LNCaP clone FGC (cell line): ENCODE measurements around the gene TRPM3.

ENCODE experiments used
- DNase-seq: peaks from one replicate; pipeline ENCODE4 v3.0.0-alpha.2; 2011; ENCODE audit warnings: low read depth
- H3K4me3 ChIP-seq: 2 replicates; pipeline ENCODE4 v1.5.1; 2011; ENCODE audit warnings: mild to moderate bottlenecking, low read depth, low read length, control low read depth
- TF ChIP-seq, protein P1 (sequence below): IDR thresholded peaks from 2 replicates; pipeline ENCODE4 v1.5.1; 2012; ENCODE audit warnings: mild to moderate bottlenecking; ENCODE audit not compliant: control insufficient read depth, insufficient read depth; ENCODE audit errors: extremely low read depth

TRPM3 gene

DNA sequence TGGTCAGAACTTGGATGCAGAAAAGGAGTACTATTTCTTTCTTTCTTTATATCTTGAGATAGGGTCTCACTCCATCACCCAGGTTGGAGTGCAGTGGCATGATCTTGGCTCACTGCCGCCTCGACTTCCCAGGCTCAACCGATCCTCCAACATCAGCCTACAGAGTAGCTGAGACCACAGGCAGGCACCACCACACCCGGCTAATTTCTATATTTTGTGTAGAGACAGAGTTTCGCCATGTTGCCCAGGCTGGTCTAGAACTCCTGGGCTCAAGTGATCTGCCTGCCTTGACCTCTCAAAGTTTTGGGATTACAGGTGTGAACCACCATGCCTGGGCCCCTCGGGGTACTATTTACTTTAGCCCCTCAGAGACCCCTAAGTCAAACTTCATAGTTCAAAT, 323.4 kb downstream of the TRPM3 start:
- TF ChIP-seq, protein P1, sequence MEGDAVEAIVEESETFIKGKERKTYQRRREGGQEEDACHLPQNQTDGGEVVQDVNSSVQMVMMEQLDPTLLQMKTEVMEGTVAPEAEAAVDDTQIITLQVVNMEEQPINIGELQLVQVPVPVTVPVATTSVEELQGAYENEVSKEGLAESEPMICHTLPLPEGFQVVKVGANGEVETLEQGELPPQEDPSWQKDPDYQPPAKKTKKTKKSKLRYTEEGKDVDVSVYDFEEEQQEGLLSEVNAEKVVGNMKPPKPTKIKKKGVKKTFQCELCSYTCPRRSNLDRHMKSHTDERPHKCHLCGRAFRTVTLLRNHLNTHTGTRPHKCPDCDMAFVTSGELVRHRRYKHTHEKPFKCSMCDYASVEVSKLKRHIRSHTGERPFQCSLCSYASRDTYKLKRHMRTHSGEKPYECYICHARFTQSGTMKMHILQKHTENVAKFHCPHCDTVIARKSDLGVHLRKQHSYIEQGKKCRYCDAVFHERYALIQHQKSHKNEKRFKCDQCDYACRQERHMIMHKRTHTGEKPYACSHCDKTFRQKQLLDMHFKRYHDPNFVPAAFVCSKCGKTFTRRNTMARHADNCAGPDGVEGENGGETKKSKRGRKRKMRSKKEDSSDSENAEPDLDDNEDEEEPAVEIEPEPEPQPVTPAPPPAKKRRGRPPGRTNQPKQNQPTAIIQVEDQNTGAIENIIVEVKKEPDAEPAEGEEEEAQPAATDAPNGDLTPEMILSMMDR: no peak
- DNase-seq: no peak
- no peak overlapping the region for H3K4me3 ChIP-seq

DNA sequence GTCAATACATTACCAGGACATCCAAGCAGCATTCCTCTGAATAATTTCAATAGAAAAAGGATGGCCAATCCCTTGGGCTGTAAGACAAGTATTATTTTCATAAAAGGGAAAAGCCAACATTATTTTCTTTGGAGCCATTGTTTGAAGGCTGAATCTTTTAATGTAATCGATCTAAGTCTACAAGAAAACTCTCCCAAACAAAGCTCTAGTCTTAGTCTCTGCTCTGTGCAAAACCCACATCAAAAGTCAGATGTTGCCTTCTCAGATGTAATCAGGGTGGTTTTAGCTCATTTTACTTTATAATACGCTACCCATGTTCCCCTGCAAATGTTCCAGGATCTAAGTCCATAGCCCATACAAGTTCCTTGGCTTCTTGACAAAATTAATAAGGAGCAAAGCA, 325.6 kb downstream of the TRPM3 start:
- DNase-seq: no peak
- no peak overlapping the region for H3K4me3 ChIP-seq
- TF ChIP-seq, protein P1: no peak

DNA sequence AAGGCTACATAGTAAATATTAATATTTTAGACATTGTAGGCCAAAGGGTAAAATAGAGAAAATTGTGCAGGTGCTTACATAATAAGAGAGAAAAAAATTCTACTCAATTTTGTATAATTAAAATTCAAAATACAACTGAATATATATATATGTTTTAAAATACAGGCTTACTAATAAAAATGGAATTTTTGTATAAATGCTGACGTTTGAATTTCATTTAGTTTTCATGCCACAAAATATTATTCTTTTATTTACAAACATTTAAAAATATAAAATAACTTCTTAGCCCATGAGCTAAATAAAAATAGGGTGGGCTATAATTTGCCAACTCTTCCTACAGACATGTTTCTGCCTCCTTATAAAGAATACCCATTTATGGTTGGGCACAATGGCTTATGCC, 328.6 kb downstream of the TRPM3 start:
- DNase-seq: no peak
- no peak overlapping the region for H3K4me3 ChIP-seq
- TF ChIP-seq, protein P1: no peak

DNA sequence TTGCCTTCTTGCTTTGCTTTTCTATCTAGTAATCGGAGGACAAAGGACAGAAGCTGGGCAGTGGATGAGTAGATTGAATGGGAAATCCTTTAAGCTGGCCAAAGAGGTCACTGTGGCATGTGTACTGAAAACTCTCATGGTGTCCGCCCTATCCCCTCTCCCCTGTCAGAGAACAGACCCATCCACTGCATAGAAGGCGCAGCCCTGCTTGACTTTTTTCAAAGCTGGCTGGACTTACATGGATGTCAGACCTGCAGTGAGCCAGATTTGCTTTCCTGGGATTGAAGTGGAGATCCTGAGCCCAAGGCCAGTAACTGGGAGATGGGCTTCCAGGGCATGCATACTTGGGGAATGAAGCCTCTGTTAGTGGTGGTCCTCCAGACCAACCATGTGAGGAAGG, 329.5 kb downstream of the TRPM3 start:
- no peak overlapping the region for H3K4me3 ChIP-seq
- no peak for DNase-seq
- TF ChIP-seq, protein P1: no peak

DNA sequence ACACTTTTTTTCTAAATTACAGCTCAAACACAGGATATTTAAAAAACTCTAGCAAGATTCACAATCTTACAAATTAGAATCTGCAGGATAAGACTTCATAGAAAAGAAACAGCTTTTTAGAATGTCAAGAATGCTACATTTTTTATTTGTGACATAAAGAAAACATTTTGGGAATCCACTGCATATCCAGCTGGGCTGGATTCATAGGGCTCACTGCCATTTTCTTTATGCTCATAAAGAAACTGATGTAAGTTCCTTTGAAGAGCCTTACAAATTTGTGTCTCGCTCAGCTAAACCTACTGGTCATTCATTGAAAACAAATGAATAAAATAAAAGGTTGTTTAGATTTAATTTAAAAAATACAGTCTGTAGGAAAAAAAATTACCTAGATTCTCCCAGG, 332.3 kb downstream of the TRPM3 start:
- TF ChIP-seq, protein P1: no peak
- no peak for DNase-seq
- no peak overlapping the region for H3K4me3 ChIP-seq

DNA sequence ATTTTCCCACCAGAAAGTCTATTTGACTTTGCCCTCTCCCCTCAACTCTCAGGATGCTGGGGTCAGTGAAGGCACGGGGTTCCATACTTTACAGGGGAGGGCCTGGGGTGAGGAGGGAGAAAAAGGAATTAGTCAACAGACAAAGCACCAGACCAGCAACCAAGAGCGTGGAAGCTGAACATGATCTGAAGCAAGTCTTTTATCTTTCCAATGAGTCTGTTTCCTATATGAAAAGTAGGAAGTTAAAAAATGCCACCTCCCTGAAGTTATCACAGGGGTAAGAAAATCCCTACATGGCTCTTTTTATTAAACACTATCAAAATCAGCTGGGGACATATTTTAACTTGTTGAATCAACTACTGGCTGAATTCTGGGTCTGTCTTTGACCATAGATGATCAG, 337.0 kb downstream of the TRPM3 start:
- TF ChIP-seq, protein P1: no peak
- no peak overlapping the region for H3K4me3 ChIP-seq
- DNase-seq: no peak

DNA sequence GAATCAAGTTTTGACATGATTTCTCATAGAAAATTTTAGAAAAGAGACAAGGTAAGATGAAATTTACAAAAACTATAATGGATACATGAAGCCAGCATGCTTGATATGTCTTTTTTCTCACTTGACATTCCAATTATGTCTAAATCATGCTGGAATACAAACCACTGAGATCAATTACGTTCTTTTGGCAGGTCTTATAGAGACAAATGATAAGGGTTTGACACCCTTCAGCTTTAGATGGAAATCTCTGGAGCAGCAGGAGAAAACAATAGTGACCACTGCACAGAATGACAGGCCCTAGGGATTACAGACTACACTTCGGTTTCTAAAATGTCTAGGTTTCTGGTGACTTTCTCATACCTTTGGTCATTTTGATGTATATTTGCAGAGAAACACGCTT, 342.9 kb downstream of the TRPM3 start:
- DNase-seq: no peak
- no peak overlapping the region for H3K4me3 ChIP-seq
- TF ChIP-seq, protein P1: no peak
